NCI-H1436 treated with DMSO at 0.1 percent for 48 hours (cell line): ENCODE measurements around the gene ANKS1A.
"Not testable (repeated sequence)": the region's sequence is repeated elsewhere in the genome, so short reads cannot be mapped to it uniquely, and the experiment has no call there.

Experiments
- DNase-seq: peaks from one replicate; lab custom pipeline; 2025; lab: John Stamatoyannopoulos, UW

Gene ANKS1A

DNA sequence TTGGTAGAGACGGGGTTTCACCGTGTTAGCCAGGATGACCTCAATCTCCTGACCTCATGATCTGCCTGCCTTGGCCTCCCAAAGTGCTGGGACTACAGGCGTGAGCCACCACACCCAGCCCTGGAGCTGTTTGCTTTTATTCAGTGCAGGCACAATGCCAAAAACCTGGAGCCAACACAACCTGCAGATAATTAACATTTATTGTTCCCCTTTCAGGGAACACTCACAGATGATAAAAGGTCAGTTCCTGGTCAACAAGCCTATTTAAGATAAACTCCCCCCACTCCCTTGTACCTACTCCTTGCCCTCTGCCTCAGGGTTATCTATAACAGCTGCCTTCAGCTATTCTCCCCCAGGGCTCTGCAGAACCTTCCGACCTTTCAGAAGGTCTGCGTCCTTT, 218.7 kb downstream of the ANKS1A start:
- not testable (repeated sequence) for DNase-seq

DNA sequence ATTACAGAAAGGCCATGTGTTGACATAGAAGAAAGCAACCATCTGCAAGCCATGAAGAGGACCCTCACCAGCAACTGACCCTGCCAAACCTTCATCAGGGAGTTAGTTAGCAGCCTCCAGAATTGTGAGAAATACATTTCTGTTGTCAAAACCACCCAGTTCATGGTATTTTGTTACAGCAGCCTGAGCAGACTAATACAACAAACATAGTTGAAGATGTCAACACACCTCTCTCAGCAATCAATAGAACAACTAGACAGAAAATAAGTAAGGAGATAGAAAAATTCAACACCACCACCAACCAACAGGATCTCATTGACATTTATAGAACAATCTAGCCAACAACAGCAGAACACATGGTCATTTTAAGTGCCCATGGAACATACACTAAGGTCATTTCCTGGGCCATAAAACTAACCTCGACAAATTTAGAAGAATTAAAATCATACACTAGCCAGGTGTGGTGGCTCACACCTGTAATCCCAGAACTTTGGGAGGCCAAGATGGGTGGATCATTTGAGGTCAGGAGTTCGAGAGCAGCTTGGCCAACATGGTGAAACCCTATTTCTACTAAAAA, 219.3 kb downstream of the ANKS1A start:
- DNase-seq, result no peak

DNA sequence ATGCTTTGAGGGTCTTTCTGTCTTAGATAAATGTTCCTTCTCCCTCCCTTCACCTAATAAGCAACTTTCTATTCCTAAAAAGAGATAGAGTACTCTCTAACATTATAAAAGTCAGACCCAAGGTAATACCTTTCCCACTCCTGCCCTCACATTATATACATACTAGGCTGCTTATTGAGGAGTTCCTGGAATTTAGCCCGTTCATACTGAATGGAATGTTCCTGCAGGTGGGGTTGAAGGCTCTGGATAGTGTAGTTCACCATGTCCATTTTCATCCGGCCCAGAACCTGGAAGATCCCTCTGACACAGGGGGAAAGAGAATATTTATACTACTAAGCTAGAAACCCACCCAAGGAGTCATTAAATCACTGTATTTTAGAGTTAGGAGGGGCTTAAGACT, 231.7 kb downstream of the ANKS1A start:
- no peak for DNase-seq

DNA sequence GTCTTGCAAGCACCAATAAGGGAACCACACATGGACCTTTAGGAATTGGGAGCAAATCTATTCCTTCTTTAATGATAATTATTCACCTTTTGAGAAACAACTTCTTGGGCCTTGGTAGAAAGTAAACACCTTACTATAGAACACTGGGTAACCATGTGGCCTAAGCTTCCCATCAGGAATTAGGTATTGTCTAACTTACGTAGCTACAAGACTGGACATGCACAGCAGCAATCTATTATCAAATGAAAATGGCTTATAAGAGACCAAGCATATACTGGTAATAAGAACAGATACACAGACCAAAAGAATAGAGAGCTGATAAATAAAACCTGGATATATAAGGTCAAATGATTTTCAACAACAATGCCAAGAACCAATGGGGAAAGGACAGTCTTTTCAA, 235.3 kb downstream of the ANKS1A start:
- no peak for DNase-seq

DNA sequence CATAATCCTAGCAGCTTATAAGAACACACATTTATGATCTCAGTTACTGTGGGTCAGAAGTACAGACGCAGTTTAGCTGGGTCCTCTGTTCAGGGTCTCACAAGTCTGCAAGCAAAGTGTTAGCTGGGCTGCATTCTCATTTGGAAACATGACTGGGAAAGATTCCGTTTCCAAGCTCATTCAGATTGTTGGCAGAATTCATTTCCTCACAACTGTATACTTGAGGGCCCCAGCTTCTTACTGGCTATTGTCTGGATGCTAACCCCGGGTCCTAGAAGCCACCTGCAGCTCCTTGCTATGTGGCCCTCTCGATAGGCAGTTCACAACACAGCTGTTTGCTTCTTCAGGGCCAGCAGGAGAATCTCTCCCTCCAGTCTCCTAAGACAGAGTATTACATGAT, 239.0 kb downstream of the ANKS1A start:
- DNase-seq, result no peak

DNA sequence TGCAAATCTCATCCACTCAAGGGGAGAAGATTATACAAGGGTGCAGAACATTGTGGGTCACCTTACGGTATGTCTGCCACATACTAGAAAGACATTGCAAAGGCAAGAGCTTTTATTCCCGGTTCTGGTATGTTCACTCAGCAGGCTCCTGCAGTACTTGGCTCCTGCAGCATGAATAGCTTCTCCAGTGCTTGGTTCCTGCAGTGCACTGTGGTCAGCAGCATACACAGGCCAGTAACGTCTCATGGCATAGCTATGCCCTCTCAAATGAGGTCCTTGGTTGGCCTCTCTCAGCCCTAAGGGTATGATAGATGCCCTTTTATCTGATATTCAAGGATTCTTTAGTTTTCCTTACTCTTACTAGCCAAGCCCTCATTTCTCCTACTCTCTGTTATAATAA, 239.4 kb downstream of the ANKS1A start:
- DNase-seq, result no peak

DNA sequence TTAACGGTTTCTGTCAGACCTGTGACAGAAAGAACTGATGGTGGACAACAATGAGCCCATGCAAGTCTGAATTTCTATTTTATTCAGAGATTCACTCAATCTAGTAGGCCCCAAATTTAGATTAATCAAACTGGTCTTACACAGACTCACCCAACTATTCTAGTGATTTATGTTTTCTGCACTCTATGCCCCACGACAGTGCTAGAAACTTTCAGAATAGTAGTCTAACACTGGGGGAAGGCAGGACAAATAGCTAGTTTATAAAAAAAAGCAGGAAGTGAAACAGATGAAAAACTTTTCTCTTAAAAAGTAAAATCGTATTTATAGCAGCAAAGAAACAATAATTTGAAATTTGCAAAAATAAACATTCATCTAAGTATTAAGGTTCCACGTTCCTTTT, 247.1 kb downstream of the ANKS1A start:
- DNase-seq, result no peak

DNA sequence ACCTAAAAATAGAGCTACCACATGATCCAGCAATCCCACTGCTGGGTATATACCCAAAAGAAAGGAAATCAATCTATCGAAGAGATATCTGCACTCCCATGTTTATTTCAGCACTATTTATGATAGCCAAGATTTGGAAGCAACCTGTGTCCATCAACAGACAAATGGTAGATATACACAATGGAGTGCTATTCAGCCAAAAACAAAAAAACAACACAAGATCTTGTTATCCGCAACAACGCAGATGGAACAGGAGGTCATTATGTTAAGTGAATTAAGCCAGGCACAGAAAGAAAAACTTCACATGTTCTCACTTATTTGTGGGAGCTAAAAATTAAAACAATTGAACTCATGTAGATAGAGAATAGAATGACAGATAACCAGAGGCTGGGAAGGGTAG, 249.1 kb downstream of the ANKS1A start:
- not testable (repeated sequence) for DNase-seq

DNA sequence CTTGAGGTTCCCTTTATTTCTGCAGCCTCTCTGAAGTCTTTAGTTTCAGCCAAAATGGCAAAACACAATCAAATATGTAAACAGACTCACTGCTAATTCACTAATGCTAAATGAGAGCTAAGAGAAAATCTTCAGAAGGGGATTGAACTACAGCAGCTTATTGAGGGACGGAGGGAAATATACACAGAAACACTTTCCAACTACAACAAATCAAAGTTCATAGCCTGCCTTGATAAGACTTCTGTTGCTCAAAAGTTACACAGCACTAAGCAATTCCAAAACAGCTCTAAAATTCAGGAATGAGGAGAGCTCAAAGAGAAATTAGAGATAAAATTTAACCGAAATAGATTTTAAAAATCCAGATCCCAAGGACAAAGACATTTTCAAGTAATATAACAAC, 250.4 kb downstream of the ANKS1A start:
- DNase-seq, result no peak

DNA sequence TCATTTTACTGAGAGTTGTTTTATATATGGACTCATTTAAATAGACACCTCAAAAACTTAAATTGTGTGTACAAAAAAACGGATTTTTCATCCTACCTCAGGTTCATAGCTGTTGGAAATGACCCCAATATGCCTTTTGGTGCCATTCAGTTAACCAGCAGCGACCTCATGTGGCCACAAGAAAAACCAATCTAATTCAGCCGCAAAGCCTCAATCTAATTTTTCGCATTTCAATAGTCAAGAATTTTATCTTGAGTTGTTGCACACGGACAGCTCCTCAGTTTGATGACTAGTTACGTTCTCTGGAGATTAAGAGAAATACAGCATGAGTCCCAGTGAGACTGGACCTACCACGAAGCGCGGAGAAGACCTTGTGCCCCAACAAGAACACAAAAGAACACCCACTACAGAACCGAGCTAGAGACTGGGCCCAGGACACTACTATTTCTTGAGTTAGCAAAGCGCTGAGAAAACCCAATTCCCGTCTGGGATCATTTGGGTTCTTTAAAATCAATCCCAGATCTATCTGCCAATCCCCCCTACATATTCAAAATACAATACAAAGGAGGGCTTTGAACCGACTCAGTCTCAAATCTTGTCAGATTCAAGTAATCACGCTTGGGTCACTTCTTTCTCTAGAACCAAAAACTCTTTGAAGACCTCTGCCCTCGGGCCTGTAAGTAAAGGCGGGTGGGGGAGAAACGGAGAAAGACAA, 251.0 kb downstream of the ANKS1A start:
- DNase-seq, result no peak

DNA sequence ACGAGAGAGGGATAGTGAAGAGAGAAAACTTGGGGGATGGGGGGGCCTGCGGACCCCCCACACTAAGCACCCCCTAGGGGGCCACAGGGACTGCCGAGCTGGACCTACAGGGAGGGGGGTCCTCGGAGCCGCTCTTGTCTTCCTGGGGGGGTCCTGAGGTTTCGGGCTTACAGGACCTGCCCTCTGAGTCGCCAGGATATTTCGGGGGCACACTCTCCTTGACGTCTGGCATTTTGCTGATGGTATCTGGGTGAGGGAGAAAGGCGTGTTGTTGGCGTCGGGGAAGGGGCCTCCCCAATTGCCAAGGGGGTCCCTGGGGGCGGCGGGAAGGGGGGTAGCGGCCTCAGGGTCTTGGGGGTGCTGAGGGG, 251.6 kb downstream of the ANKS1A start:
- no peak for DNase-seq
